GM12878 (cell line): ENCODE measurements around the gene SEC16A. TPM values are rescaled to one million over a fixed set of nuclear protein-coding genes. Genes with fewer than 3 reads are reported as not detected.

Experiments used
- ATAC-seq: fragments of 200-7000 bp; cut with Tn5 transposase; 3 replicates; pipeline ENCODE4 v1.9.1; 2020; ENCODE audit warnings: mild to moderate bottlenecking, moderate library complexity
- BruUV-seq: library from RNA; stranded (reverse); fragments of 400-500 nt; replicated peaks from 2 replicates; lab custom pipeline; 2021; lab: Mats Ljungman, UMichigan
- CTCF ChIA-PET: fragments of 300-600 bp; sonication (Branson Sonifier 250); formaldehyde crosslinking; extraction: SDS; loops from one replicate; lab custom pipeline; 2021; ENCODE audit warnings: inconsistent platforms; lab: Yijun Ruan, JAX
- POLR2A ChIA-PET: fragments of 350-600 bp; formaldehyde crosslinking; extraction: SDS; loops from one replicate; lab custom pipeline; 2021; ENCODE audit warnings: inconsistent platforms; lab: Charles Lee
- RAD21 ChIA-PET: fragments of 300-600 bp; sonication (Branson Sonifier 250); formaldehyde crosslinking; loops from one replicate; lab custom pipeline; 2023; ENCODE audit warnings: antibody characterized with exemption; ENCODE audit not compliant: unreplicated experiment; lab: Charles Lee
- SMC1A ChIA-PET: fragments of 300-600 bp; sonication (Branson Sonifier 250); formaldehyde crosslinking; loops from one replicate; lab custom pipeline; 2023; ENCODE audit not compliant: unreplicated experiment, uncharacterized antibody; lab: Charles Lee
- DNase-seq: peaks from one replicate; pipeline ENCODE4 v3.0.0-alpha.2; 2011; ENCODE audit warnings: low read depth, low spot score
- FAIRE-seq: peaks from 3 replicates; lab custom pipeline; 2011; peaks lifted over from hg19 to GRCh38; lab: Jason Lieb, UNC
- H2AFZ ChIP-seq: 2 replicates; pipeline ENCODE4 v1.6.0; 2011; ENCODE audit warnings: low read depth, low read length, control low read depth; ENCODE audit not compliant: control insufficient read depth
- H3K27ac ChIP-seq: 2 replicates; pipeline ENCODE4 v1.5.1; 2011; ENCODE audit warnings: control low read depth; ENCODE audit not compliant: control insufficient read depth, insufficient read depth
- H3K27me3 ChIP-seq, 2 experiments: replicated peaks in 1 of 2; 2 replicates each; pipeline versions ENCODE4 v1.6.0 to v1.6.1; 2011; ENCODE audit warnings: low read length in 1 of 2; ENCODE audit not compliant: control insufficient read depth in 2 of 2, insufficient read depth in 2 of 2
- H3K36me3 ChIP-seq, 2 experiments: 2 replicates each; pipeline ENCODE4 v1.5.1; 2011; ENCODE audit warnings: low read length in 1 of 2; ENCODE audit not compliant: control insufficient read depth in 2 of 2, insufficient read depth in 2 of 2
- H3K4me1 ChIP-seq: 2 replicates; pipeline ENCODE4 v1.6.1; 2011; ENCODE audit warnings: mild to moderate bottlenecking, low read length, moderate library complexity, mixed read lengths; ENCODE audit not compliant: control insufficient read depth, insufficient read depth
- H3K4me2 ChIP-seq: 2 replicates; pipeline ENCODE4 v1.6.0; 2011; ENCODE audit warnings: control low read depth; ENCODE audit not compliant: control insufficient read depth, insufficient read depth
- H3K4me3 ChIP-seq: fragments of 200-600 bp; sonication (generic); 2 replicates; pipeline ENCODE4 v1.5.1; 2016
- H3K79me2 ChIP-seq: 2 replicates; pipeline ENCODE4 v1.6.0; 2011; ENCODE audit warnings: low read length; ENCODE audit not compliant: control insufficient read depth, insufficient read depth
- H3K9ac ChIP-seq: 2 replicates; pipeline ENCODE4 v1.8.0; 2011; ENCODE audit warnings: low read length, control low read depth, mixed read lengths; ENCODE audit not compliant: control insufficient read depth, insufficient read depth
- H3K9me3 ChIP-seq: replicated peaks from 3 replicates; pipeline ENCODE4 v1.5.1; 2011; ENCODE audit warnings: mild to moderate bottlenecking, low read length; ENCODE audit not compliant: control insufficient read depth, insufficient read depth
- H4K20me1 ChIP-seq: 2 replicates; pipeline ENCODE4 v1.6.0; 2011; ENCODE audit not compliant: control insufficient read depth, insufficient read depth
- MEF2B ChIP-seq: fragments of 450-650 bp; IDR thresholded peaks from 2 replicates; pipeline ENCODE4 v1.6.1; 2018; ENCODE audit warnings: mild to moderate bottlenecking, moderate library complexity; ENCODE audit not compliant: partially characterized antibody, poor library complexity, severe bottlenecking
- POLR2A ChIP-seq: IDR thresholded peaks from 2 replicates; pipeline ENCODE4 v1.6.1; 2011; ENCODE audit warnings: low read depth, mild to moderate bottlenecking, low read length
- WGBS: methylation state at CpG from one replicate; pipeline ENCODE4 v1.1.6; 2016; ENCODE audit warnings: low lambda C conversion rate; ENCODE audit not compliant: insufficient replicate concordance, insufficient coverage; ENCODE audit errors: missing lambda C conversion rate; 5-methylcytosine and 5-hydroxymethylcytosine counted together
- in situ Hi-C: fragments of 300-500 bp; cut with MboI; formaldehyde crosslinking; loops from 9 replicates; pipeline ENCODE4 v1.14.3; 2018; ENCODE audit warnings: mixed read lengths
- intact Hi-C: fragments of 100-400 bp; cut with micrococcal nuclease; formaldehyde crosslinking; loops from one replicate; pipeline ENCODE4 v1.14.2; 2022; ENCODE audit not compliant: unreplicated experiment
- polyA plus RNA-seq, 11 experiments: library from polyadenylated mRNA; depleted of rRNA in 4 of 11; unstranded in 6 of 11; stranded (reverse) in 5 of 11; fragments of >200 nt; fragmentation: Nextera tagmentation in 4 of 11; fragmentation: Illumina TruSeq in 1 of 11; extraction: Ambion mirVana in 4 of 11; extraction: Trizol in 1 of 11; gene quantifications; 1 replicate in 1 of 11; 2 replicates in 10 of 11; pipeline versions ENCODE4 v1.2.1 to v1.2.3, GENCODE V29; 2011 to 2016; ENCODE audit warnings: inconsistent platforms in 2 of 11, missing spikeins in 2 of 11, low read depth in 1 of 11
- total RNA-seq, 4 experiments: library from RNA; depleted of rRNA in 3 of 4; stranded (reverse); fragments of >200 nt in 3 of 4; fragmentation: Illumina TruSeq in 1 of 4; extraction: Trizol in 1 of 4; gene quantifications; 2 replicates each; pipeline versions ENCODE4 v1.2.1 to v1.2.3, GENCODE V29; 2013 to 2021
- TF ChIP-seq, protein P1 (sequence below): fragments of 150-350 bp; IDR thresholded peaks from 2 replicates; pipeline ENCODE4 v1.6.1; 2016; ENCODE audit warnings: low read depth, low read length

SEC16A gene
- total and polyA plus RNA-seq, 10 of the 15 experiments (the other 5 are each of a cell fraction or from before 2014, with no cell fraction given): 9.9 to 59.1 (median 21.7) TPM

DNA sequence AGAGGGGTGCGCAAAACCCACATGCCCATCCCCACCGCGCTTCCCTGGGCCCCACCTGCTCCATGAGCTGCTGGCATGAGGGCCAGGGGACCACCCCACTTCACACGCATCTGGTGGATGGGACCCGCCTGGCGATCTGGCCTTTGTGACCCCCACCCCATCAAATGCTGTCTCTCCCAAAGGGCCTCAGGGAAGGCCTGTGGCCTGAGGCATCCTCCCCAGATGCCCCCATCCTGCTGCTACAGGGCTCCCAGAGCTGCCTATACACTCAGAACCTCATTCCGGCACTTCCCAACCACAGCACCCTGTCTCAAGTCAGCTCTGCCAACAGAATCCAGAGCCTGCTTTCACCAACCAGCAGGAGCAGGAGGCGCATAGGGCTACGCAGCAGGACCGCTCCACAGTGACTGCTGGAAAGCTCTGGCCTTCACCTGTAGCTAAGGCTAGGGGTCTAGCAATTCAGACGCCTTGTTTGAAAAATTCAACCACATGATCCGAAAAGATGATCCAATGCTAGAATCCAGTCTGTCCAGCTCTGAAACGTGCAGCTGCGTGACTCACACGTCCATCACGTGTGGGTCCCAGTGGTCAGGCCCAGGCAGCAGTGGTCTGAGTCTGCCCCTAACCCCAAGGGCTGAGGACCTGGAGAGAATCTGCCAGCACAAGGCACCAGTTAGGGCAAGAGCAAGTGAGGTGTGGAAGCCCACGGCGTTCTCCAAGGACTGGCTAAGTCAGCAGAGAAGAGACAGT lies 81.5 kb downstream of the SEC16A start:
- TF ChIP-seq MEF2B (no peak), POLR2A (peak; percentile 54; the same call in 1 of the 2 replicates)
- TF ChIP-seq, protein P1, sequence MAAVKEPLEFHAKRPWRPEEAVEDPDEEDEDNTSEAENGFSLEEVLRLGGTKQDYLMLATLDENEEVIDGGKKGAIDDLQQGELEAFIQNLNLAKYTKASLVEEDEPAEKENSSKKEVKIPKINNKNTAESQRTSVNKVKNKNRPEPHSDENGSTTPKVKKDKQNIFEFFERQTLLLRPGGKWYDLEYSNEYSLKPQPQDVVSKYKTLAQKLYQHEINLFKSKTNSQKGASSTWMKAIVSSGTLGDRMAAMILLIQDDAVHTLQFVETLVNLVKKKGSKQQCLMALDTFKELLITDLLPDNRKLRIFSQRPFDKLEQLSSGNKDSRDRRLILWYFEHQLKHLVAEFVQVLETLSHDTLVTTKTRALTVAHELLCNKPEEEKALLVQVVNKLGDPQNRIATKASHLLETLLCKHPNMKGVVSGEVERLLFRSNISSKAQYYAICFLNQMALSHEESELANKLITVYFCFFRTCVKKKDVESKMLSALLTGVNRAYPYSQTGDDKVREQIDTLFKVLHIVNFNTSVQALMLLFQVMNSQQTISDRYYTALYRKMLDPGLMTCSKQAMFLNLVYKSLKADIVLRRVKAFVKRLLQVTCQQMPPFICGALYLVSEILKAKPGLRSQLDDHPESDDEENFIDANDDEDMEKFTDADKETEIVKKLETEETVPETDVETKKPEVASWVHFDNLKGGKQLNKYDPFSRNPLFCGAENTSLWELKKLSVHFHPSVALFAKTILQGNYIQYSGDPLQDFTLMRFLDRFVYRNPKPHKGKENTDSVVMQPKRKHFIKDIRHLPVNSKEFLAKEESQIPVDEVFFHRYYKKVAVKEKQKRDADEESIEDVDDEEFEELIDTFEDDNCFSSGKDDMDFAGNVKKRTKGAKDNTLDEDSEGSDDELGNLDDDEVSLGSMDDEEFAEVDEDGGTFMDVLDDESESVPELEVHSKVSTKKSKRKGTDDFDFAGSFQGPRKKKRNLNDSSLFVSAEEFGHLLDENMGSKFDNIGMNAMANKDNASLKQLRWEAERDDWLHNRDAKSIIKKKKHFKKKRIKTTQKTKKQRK: no peak
- TF ChIP-seq, all 136 proteins: peak for 1
- in situ Hi-C loops: no loop called here
- H3K9ac ChIP-seq: no peak overlapping the region

More for the DNA sequence above, 81.5 kb downstream of the SEC16A start:
- FAIRE-seq (no peak), ATAC-seq (no peak), DNase-seq (no peak)
- WGBS: 93% methylated on average over 18 of the region's 18 CpGs
- peaks cover 28% of the 10 kb centered on the region for H3K79me2 ChIP-seq
- H3K27ac ChIP-seq: no peak overlapping the region
- SMC1A ChIA-PET: interaction anchor here (1.1 kb wide), 1 partner anchor 8 kb away, joined by 4 read pairs; the partner anchor contains the start of gene ENTR1
- CTCF ChIA-PET: interaction anchor here (0.5 to 2.5 kb wide), 10 partner anchors 8 to 311 kb away, joined by 3 to 21 read pairs (median 4); partner anchors contain the start of genes DNLZ, ENTR1 and PMPCA
- RAD21 ChIA-PET: interaction anchor here (0.6 to 1.7 kb wide), 3 partner anchors 8 to 233 kb away, joined by 3 to 6 read pairs (median 3); partner anchors contain the start of gene DNLZ
- H3K4me1 ChIP-seq: peaks cover 38% of the 10 kb centered on the region
- intact Hi-C loops: no loop called here
- no peaks in the 10 kb centered on the region for H3K9me3 ChIP-seq
- H4K20me1 ChIP-seq: no peaks in the 10 kb centered on the region
- no peak overlapping the region for H2AFZ ChIP-seq
- H3K4me3 ChIP-seq: no peak overlapping the region
- H3K27me3 ChIP-seq: no peaks in the 10 kb centered on the region
- peaks cover 7 to 19% of the 10 kb centered on the region in 2 experiments; a peak in 3 of 4 replicates for H3K36me3 ChIP-seq
- no TSS peak for BruUV-seq
- no peak overlapping the region for H3K4me2 ChIP-seq
- POLR2A ChIA-PET: interaction anchor here (1.1 to 2.4 kb wide), 3 partner anchors 8 to 39 kb away, joined by 3 to 11 read pairs (median 3); partner anchors contain the start of genes ENTR1 and PMPCA
